HL-60/S4 treated with retinoic acid at 250 ng/mL for 4 days and 3 days (cell line): ENCODE measurements around the gene CTIF.

Source experiments
- in situ Hi-C: fragments of 300-500 bp; cut with MboI; formaldehyde crosslinking; loops from 2 replicates; pipeline ENCODE4 v1.7.0; 2022; ENCODE audit warnings: low sequenced_read_pairs

Gene CTIF

DNA sequence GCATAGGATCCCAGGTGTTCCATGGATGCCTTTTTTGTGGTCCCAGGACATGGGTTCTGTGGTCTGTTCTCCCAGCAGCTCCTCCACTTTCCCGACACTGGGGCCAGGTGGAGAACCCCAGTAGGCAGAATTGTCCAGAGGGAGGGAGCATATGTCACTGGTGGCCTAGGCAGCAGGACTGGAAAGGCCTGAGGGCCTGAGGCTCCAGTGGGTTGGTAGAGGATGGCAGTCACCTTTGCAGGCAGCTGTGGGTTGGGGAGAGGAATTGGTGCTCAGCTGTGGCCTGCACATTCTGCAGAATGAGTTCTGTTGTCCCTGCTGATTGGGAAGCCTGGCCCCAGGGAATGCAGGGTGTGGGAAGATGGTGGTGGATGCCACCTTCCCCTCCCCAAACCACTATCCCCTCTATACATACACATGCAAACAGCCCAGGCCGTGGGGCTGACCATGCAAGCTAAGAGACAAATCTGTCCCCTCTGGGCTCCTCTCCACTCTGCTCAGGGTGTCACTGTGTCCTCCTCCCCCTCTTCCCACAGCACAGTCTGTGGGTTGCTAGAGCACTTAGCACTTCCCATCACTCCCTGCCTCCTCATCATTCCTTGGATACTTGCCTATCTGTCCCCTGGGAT lies 11.4 kb downstream of the CTIF start:
- in situ Hi-C loops = no loop called here

DNA sequence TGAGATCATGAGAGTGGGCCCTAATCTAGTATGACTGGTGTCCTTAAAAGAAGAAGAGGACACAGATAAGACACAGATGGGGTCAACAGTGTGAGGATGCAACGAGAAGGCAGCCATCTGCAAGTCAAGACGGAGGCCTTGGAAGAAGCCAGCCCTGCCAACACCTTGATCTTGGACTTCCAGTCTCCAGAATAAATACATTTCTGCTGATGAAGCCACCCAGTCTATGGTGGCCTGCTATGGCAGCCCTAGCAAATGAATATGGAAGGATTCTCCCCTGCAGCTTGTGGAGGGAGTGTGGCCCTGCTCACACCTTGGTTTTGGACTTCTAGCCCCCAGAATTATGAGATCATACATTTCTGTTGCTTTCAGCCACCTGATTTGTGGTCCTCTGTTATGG lies 12.3 kb downstream of the CTIF start:
- in situ Hi-C loops = no loop called here

DNA sequence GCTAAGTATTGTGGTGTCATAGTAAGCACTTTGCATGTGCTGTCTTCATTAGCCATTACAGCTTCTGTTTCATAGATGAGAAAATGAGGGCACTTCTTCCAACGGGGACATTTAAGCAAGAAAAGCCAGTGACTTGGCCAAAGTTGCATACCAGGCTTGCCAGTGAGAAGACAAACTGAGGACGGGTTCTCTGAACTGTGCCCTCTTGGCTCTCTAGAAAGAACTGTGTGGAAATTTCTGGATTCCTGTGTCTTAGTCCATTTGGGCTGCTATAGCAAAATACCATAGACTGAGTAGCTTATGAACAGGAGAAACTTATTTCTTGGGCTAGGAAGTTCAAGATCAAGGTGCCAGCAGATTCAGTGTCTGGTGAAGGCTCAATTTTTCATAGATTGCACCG lies 13.3 kb downstream of the CTIF start:
- in situ Hi-C loops = no loop called here

DNA sequence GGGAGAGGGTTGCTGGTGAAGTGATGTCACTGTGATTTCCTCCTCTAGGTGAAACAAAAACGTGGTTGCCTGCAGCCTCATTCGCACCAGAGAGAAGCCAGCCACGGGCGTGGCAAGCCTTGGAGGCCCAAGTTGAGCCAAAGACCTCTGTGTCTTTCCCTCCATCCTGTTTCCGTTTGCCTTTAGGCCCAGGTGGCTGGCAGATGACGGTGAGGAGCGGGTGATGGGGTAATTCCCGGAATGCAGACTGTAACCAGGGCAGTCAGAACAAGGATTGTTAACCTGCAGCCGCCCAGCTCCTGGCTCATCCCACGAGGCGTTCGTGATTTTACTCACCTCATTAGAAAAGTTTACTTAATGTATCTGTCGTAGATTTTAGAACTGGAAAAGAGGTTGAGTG lies 14.4 kb downstream of the CTIF start:
- in situ Hi-C loops = no loop called here

- in situ Hi-C loops = no loop called here
Measured at GRCh38 chr18:48554610-48555400, 16.0 kb downstream of the CTIF start.

GRCh38 chr18:48555465-48555995 lies 16.7 kb downstream of the CTIF start:
- in situ Hi-C loops = no loop called here

GRCh38 chr18:48557640-48558174 lies 18.9 kb downstream of the CTIF start:
- in situ Hi-C loops = no loop called here

DNA sequence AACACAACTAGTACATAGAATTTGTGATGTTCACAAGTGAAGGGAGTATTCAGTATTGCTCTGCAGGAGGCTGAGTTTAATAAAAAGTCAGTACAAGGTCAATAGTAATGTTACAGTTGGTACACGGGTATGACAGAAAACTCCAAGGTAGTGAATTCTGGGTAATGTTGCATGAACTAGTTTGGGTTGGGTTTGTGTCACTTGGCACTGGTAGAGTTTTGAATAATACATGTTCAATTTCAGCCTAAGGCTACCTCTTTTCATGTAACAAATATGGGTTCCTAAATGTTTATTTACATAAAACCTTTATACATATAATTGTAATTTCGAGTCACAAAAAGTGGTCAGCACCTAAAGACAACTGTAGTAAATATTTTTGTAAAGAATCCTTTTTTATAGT lies 19.4 kb downstream of the CTIF start:
- in situ Hi-C loops = no loop called here

- in situ Hi-C loops = no loop called here
Measured at GRCh38 chr18:48560491-48560890, 21.7 kb downstream of the CTIF start.

- in situ Hi-C loops = no loop called here
Measured at GRCh38 chr18:48562075-48562474, 23.2 kb downstream of the CTIF start.

GRCh38 chr18:48563027-48563426 lies 24.2 kb downstream of the CTIF start:
- in situ Hi-C loops = no loop called here

DNA sequence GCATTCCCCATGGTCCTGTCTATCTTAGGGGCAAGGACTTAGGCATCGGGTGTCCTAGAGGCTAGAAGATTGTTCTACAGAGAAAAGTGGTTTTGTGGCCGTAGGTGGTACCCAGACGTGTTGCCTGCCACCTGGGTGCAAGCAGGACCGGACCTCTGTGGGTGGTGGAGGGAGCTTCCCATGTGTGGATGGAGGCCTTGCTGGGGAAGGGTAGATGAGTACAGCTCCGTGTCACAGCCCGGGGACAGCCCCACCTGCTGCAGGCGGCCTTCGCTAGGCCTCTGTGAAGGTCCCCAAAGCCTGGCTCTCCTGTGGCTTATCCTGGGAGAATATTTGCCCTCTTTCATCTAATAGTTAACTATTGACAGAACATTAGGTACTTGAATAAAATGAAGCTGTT lies 25.3 kb downstream of the CTIF start:
- in situ Hi-C loops = no loop called here

DNA sequence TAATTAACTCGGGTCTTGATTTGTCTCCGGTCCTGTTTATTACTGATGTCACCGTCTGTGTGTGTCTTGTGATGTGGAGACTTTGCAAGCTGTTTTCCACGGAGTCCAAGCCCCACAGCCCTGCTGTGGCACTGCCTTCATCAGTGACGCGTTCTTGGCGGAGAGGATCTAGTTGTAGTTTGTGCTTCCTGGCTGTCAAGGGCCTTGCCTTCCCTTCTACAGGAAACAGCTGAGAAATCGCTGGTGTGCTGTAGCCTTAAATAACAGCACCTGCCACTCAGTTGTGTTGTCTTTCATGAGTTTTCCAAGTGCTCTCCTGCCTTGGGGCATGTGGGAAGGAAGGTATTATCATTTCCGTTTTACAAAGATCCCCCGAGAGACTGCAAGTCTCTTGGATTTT lies 26.3 kb downstream of the CTIF start:
- in situ Hi-C loops = no loop called here

GRCh38 chr18:48566589-48566988 lies 27.8 kb downstream of the CTIF start:
- in situ Hi-C loops = no loop called here

- in situ Hi-C loops = no loop called here
Measured at GRCh38 chr18:48567388-48567787, 28.6 kb downstream of the CTIF start.

- in situ Hi-C loops = no loop called here
Measured at GRCh38 chr18:48569139-48569914, 30.5 kb downstream of the CTIF start.

GRCh38 chr18:48569915-48570264 lies 31.1 kb downstream of the CTIF start:
- in situ Hi-C loops = no loop called here

DNA sequence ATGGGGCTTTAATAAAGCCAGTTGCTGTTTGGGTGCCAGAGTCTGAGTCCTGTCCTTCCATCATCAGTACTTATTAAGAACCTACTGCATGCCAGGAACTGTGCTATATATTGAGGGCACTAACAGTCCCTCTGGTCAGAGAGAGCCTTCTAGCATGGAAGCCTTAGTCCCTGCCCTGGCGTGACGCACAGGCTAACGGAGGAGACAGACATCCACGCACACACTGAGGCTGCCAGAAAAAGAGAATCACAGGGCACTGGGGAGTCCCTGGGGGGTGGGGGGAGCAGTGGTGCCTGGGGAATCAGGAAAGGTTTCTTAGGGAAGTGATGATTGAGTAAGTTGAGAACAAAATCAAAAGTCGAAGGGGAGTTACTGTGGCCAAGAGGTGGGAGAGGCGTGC lies 31.5 kb downstream of the CTIF start:
- in situ Hi-C loops = no loop called here

DNA sequence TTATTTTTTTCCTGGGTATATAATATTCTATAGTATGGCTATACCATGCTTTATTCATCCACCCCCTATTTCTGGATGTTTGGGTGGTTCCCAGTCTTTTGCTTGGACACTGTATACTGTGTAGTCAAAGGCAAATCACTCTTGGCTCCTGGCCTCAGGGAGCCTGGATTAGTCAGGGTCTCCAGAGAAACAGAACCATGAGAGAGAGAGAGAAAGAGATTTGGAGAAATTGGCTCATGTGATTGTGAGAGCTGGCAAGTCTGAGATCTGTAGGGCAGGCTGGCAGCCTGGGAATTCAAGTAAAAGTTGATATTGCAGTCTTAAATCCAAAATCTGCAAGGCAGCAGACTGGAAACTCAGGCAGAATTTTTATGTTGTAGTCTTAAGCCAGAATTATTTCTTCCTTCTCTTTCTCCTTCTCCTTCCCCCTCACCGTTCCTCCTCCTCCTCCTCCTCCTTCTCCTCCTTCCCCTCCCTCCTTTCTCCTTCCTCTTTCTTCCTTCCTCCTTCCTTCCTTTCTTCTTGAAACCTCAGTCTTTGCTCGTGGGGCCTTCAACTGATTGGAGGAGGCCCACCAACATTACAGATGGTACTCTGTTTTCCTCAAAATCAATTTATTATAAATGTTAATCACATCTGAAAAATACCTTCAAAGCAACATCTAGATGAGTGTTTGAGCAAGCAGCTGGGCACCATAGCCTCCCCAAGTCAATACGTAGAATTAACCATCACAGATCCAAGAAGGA lies 33.0 kb downstream of the CTIF start:
- in situ Hi-C loops = no loop called here

DNA sequence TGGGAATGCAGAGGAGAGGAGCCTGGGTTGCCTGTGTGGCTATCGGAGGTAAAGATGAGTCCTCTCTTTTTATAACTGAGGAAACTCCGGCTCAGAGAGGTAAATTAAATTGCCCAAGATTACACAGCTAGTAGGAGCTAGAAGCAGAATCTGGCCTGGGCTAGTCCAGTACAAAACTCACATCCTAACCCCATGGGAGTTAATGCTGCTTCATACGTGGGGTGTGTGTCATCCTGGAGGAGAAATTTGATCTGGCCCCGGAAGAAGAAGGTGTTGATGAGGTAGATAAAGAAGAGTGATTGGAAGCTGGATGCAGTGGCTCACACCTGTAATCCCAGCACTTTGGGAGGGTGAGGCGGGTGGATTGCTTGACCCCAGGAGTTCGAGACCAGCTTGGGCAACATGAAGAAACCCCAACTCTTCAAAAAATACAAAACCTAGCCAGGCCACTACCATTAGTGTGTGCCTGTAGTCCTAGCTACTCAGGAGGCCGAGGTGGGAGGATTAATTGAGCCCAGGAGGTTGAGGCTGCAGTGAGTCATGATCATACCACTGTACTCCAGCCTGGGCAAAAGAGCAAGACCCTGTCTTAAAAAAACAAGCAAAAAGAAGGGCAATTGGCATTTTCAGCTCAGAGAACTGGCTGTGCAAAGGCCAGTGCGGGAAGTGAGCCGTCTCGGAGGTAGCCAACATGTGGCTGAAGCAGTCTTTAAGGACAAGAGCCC lies 33.7 kb downstream of the CTIF start:
- in situ Hi-C loops = no loop called here
